Fibroblast of pulmonary artery (primary cell): ENCODE data around the gene TRIM44.
"Not testable (repeated sequence)": the region's sequence is repeated elsewhere in the genome, so short reads cannot be mapped to it uniquely, and the experiment has no call there.

Experiments used
- DNase-seq: peaks from one replicate; pipeline ENCODE4 v3.0.0-alpha.2; 2010; ENCODE audit warnings: low read depth
- H3K4me3 ChIP-seq: replicated peaks from 2 replicates; pipeline ENCODE4 v1.5.1; 2011; ENCODE audit warnings: low read depth, mild to moderate bottlenecking, control low read depth, low read length, moderate library complexity
- CTCF ChIP-seq: IDR thresholded peaks from 2 replicates; pipeline ENCODE4 v1.5.1; 2011; ENCODE audit warnings: mild to moderate bottlenecking, control low read depth, low read length, inconsistent platforms; ENCODE audit errors: missing control alignments

The TRIM44 gene

GRCh38 chr11:35667257-35667656 is 4.7 kb downstream of the TRIM44 start:
- no peak for DNase-seq
- no peak overlapping the region for H3K4me3 ChIP-seq
- no peak for TF ChIP-seq CTCF

GRCh38 chr11:35668350-35668749 is 5.8 kb downstream of the TRIM44 start:
- not testable (repeated sequence) for H3K4me3 ChIP-seq, DNase-seq

DNA sequence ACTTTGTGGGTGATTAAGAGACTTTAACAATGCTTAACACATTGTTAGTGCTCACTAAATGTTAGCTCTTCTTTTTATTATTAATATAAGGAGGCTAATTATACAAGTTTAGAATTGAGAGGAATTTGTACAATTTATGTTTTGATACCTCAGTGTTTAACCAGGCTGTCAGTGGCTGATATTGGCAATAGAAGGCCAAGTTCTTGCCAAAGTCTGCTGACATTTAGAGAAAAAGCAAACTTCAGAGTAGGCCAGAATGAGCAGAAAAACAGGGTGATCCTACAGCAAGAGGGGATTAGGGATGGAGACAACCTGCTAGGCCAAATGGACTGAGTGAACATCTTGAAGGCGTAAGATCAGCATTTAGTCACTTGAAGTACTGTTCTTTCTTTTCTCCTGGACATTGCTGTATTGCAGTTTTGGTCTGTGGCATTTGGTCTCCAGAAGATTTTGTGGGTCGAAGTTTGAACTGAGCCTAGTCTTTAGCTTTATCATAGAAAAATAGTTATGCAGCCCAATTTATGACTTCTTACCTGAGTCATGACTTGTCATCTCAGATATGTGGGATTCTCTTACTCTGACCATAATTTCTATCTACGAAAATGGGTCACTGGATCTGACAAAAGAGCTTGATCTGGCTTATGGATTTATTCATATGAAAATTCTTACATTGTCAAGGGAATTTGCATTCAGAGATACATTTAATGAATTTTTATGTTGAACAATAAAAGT is 9.0 kb downstream of the TRIM44 start:
- no peak for DNase-seq
- no peak for TF ChIP-seq CTCF
- no peak overlapping the region for H3K4me3 ChIP-seq

DNA sequence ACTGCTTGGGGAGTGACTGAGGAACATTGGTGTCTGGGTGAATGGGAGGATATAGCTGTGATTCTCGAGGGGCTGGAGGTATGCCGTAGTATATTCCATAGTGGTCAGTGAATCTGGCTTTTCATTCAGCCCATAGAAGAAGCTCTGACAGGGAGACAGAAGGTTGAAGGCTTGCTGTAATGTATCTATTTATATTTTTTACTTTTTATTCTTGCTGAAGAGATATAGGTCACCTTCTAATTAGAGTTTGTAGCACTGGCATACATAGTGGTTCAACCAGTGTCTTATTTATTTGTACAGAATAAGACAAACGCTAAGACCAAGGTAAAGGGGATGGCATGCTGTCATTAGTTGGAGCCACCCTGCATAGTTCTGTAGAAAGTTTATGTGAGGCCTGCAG is 10.0 kb downstream of the TRIM44 start:
- TF ChIP-seq CTCF = no peak
- no peak overlapping the region for H3K4me3 ChIP-seq
- DNase-seq = no peak

GRCh38 chr11:35675901-35676610 is 13.5 kb downstream of the TRIM44 start:
- no peak for TF ChIP-seq CTCF
- peak; percentile 36 for DNase-seq
- H3K4me3 ChIP-seq = no peak overlapping the region

DNA sequence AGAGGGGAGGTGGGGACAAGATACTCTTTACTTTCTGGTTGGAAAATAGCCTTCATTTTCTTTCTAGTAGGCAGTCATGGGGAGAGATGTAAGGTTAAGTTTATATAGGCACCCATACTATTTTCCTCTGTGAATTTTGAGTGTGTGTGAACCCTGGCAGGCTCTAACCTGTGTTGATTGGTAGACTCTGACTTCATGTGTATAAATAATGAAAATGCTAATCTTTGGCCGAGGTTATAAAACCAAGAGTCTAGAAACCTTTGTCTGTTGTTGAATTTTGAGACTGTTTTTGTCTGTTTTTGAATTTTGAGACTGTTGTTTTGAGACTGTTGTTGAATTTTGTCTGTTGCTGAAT is 14.0 kb downstream of the TRIM44 start:
- no peak for DNase-seq
- no peak for TF ChIP-seq CTCF
- H3K4me3 ChIP-seq = no peak overlapping the region

- no peak for DNase-seq
- TF ChIP-seq CTCF = no peak
Observed at GRCh38 chr11:35677904-35678303, 15.3 kb downstream of the TRIM44 start.

More at GRCh38 chr11:35677904-35678303, 15.3 kb downstream of the TRIM44 start:
- no peak overlapping the region for H3K4me3 ChIP-seq
